GM18861 (cell line): ENCODE results near the gene ZNF300.
"Not testable (repeated sequence)": the region's sequence is repeated elsewhere in the genome, so short reads cannot be mapped to it uniquely, and the experiment has no call there.

Experiments
- ATAC-seq: cut with Tn5 transposase; IDR thresholded peaks from one replicate; pipeline ENCODE4 v1.9.1; 2021; ENCODE audit not compliant: unreplicated experiment

Gene ZNF300

DNA sequence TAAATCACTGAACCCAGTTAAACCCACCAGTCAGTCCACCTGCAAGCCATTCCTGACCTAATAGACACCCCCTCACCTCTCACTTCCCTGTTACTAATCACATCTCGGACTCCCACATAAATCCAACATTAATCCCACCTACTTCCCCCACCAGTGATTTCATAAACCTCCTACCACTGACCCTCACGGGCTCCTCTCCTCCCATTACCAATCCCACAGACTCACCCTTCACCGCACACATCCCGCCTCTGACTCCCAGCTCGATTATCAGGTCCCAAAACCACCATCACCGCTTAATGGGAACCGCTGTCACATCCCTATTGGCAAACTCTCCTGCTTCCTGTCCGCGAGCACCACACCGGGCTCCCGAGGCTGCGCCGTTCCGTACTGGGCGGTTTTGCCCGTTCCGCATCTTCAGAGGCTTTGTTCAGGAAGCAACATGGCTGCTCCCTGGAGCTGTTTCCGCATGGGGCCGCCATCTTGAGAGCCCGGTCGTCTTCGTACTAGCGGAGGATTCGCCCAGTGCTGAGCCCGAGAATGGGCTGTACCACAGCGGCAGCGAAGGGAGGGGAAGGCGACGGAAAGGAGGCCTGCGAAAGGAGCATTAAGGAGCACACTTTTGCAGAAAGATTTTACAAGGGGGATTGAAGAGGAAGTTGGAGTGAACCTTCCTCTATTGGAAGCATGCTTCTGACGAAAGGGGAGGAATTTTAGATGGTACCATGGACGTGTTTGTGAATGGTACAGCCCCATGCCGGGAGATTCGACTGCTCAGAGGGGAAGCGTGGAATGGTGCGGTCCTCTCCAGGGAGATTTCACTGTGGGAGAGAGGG lies at the start of gene ZNF300:
TSS of gene ZNF300 (minus strand) at position 502 of the 833 bp plus-strand sequence. CDS start 1,825 bp downstream, outside the sequence.
- ATAC-seq = peak; percentile 46

DNA sequence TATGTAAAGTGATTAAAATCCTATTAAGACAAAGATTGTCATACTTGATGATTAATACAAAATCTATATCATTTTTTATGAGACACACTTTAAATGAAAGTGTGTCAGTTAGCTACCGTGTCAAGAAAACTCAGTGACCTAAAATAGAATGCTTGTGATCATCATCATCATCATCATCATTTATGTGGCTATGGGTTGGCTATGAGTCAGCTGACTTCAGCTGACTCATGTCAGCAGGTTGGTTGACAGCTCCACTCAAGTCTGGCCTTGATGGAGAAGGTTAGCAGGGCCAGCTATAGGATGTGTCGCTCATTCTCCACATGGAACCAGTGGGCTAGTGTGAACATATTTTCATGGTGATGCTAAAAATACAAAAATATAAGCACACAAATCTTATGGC lies 43.8 kb upstream of the ZNF300 start:
- ATAC-seq = no peak

DNA sequence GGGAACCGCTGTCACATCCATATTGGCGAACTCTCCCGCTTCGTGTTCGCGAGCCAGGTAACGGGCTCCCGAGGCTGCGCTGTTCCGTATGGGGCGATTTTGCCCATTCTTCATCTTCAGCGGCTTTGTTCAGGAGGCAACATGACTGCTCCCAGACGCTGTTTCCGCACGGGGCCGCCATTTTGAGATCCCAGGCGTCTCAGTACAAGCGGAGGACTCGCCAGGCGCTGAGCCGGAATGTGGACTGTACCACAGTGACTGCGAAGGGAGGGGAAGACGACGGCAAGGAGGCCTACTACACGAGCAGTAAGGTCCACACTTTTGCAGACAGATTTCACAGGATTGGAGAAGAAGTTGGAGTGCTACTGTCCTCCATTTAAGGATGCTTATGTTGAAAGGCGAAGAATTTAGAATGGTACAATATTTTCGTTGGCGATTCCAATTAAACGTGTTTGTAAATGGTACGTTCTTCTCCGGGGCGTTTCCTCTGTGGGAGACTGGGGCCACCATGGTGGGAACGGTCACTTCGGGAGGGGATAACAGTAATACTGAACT lies 41.6 kb upstream of the ZNF300 start:
- ATAC-seq = no peak

DNA sequence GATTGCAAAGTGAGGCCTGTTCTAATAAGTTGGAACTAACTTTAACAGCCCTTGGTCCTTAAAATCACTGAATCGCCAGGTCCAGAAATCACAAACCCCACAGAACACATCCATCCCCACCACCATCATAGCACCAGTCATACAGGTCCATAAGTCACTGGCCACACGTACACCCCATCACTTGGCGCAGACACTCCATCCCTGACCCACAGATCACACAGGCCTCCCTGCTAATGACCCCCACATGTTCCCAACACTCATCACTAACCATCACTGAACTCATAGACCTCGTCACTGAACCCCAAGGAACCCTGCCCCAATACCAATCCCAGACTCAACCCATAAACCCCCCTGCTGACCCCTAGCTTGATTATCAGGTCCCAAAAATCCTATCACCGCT lies 41.2 kb upstream of the ZNF300 start:
- ATAC-seq = no peak

DNA sequence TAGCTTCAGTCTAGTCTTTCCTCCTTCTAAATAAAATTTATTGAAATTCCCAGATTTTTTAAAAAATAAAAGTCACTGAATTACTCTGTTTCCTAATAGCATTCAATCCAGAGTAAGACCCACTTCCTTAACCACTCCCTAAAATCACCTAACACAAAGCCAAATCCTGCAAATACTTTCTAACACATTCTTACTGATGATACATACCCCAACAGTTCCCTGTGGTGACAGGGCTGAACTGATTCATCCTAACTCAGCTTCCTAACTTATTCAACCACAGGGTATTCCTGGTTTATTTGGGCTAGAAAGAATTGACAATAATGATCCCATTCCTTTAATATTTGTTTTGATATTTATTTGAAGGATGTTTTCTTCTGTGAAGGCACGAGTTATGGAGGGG lies 40.7 kb upstream of the ZNF300 start:
- ATAC-seq = no peak

DNA sequence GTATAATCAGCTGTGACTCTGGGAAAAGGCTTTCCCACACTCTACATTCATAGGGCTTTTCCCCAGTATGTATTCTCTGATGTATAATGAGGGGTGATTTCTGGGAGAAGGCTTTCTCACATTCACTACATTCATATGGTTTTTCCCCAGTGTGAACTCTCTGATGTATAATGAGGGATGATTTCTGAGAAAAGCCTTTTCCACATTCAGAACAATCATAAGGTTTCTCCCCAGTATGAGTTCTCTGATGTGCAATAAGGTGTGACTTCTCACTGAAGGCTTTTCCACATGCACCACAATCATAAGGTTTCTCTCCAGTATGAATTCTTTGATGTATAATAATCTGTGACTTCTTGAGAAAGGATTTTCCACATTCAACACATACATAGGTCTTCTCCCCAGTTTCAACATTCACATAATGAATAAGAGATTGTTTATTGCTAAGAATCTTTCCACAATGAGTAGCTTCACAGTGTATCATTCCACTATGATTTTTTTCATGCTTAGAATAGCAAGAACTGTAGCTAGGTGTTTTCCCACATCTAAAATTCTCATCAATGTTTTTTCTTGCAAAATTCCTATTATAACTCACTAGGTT lies 26.7 kb upstream of the ZNF300 start:
- ATAC-seq = no peak

DNA sequence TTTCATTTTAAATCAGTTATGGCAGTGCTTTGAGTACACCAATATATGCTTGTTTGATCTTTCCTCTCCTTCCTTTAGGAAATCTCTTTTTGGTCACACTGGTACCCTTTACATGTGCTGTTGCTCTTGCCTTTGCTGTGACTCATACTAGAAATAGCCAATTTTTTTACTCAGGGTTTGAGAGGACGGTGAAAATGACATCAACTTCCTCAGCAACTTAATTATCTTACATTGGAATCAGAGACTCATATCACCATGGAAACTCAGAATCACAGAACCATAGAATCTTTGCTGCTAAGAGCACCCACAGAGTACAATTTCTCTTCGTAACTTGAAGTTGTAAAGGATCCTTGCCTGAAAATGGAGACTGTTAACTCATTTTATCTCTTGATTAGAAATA lies 13.8 kb upstream of the ZNF300 start:
- ATAC-seq = no peak

DNA sequence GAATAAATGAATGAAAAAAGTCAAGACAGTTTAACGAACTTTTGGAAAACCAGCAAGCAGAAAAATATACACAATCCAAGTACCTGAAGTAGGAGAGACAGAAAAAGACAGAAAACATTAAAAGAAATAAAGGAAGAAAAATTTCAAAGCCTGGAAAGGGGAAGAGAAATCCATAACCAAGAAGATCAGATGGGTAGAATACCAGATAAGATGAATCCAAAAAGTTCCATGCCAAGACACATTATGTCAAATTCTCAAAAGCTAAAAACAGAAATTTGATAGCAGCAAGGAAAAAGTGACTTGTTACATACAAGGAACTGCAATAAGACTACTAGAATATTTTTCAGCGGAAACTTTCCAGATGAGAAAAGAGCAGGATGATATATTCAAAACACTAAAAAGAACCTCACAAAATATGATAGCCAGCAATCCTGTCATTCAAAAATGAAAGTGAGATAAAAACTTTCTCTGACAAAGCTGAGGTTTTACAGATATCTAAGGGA lies 7.6 kb upstream of the ZNF300 start:
- ATAC-seq = no peak

DNA sequence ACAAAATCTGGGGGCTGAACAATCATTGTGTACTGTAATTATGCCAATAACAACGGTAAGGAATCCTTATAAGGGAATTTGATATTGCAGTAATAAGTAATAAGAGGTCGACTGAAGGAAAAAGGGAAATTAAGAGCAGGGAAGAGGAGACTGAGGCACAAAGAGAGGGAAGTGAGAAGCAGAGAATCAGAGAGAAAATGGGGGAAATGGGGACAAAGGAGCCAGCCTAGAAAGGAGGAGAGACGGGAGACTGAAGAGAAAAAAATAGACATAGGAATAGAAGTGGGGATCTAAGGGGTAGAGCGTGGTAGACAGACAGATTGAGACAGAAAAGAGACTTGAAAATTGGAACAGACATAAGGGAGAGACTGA lies 518 bp upstream of the ZNF300 start:
- ATAC-seq = no peak

DNA sequence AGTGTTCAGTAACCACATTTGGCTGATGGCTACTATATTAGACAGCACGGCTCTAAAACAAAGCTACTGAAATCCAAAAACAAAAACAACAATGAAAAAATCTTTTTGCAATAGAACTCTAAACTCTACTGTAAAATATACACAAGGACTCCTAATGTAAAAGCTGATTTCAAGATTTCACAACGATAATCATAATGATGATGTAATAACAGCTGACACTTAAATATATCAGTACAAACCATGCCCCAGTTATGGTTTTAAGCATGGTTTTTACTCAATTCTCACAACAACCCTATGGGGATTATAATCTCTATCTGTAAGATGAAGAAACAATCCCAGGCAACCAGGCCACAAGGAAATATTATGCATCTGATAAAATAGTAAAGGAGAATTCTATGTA lies 3.3 kb downstream of the ZNF300 start:
- no peak for ATAC-seq

DNA sequence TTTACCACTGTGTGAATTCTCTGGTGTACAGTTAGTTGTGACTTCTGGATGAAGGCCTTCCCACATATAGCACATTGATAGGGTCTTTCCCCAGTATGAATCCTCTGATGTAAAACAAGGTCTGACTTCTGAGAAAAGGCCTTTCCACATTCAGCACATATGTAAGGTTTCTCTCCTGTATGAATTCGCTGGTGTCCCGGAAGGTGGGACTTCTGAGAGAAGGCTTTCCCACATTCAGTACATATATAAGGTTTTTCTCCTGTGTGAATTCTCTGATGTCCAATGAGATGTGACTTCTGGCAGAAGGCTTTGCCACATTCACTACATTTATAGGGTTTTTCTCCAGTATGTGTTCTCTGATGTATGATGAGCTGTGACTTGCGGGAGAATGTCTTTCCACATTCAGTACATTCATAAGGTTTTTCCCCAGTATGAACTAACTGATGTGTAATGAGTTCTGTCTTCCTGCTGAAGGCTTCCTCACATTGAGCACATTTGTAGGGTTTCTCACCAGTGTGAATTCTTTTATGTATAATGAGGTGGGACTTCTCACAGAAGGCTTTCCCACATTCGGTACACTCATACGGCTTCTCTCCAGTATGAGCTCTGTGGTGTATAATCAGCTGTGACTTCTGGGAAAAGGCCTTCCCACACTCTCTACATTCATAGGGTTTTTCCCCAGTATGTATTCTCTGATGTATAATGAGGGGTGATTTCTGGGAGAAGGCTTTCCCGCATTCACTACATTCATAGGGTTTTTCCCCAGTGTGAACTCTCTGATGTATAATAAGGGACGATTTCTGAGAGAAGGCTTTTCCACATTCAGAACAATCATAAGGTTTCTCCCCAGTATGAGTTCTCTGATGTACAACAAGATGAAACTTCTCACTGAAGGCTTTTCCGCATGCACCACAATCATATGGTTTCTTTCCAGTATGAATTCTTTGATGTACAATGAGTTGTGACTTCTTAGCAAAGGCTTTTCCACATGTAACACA lies 9.1 kb downstream of the ZNF300 start:
- ATAC-seq = no peak

DNA sequence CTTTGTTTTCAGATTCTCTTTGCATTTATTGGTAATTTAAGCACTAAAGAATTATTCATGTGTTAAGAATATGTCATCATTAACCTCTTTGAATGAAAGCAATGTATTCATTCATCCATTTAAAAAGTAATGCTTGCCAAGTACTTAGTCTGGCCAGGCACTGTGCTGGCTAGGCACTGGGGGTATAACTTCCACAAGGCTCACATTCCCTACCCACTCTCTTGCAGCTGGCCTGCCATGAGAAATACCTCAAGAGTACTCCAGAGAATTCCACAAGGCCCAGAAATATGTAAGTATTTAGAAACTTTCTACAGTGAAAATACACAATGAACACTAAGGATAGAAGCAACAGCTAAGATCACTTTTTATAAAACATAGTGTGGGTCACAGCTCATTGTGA lies 25.4 kb downstream of the ZNF300 start:
- no peak for ATAC-seq

DNA sequence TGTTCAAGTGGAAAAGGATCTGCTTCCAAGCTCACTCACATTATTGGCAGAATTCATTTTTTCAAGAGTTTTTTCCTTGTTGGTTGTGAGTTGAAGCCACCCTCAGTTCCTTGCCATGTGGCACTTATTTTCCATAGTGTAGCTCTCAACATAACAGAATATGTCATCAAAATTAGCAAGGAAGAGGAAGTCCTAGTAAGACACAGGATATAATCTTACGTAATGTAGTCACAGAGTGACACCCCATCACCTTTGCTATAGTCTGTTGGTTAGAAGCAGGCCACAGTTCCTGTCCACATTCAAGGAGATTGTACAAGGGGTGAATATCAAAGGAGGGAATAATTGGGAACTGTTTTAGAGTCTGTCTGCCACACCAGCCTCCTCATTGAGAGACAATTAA lies 42.7 kb downstream of the ZNF300 start:
- ATAC-seq = no peak

DNA sequence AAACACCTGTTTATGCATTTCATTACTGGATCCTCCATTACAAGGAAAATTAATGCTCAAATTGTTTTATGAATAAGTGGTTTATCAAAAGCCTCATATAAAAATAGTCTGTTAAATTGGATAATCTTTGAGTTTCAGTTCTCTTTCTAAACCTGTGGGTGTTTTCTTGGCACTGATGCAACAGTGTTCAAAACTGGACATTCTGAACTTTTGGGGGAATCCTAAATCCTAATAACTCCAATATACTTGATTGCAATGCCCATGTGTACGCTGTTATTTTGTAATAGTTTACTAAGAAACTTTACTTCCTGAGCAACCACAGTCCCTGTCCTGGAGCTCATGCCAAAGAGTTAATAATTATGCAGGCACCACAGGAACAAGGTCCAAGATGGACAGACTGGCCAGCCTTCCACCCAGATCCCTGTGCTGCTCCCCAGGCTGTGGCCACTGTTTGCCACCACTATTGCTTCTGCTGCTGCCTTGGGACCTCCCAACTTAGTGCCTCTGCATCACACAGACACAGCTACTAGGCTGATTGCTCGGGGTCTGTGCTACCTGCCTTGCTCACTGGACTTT lies 44.4 kb downstream of the ZNF300 start:
- ATAC-seq = no peak

DNA sequence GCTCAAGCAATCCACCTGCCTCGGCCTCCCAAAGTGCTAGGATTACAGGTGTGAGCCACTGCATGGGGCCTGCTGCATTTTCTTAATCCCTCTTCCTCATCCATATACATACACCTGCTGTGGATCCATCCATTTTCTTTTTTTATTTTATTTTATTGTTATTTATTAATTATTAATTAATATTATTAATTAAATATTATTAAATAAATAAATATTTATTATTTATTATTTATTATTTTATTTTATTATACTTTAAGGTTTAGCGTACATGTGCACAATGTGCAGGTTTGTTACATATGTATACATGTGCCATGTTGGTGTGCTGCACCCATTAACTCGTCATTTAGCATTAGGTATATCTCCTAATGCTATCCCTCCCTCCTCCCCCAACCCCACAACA lies 48.1 kb downstream of the ZNF300 start:
- not testable (repeated sequence) for ATAC-seq

DNA sequence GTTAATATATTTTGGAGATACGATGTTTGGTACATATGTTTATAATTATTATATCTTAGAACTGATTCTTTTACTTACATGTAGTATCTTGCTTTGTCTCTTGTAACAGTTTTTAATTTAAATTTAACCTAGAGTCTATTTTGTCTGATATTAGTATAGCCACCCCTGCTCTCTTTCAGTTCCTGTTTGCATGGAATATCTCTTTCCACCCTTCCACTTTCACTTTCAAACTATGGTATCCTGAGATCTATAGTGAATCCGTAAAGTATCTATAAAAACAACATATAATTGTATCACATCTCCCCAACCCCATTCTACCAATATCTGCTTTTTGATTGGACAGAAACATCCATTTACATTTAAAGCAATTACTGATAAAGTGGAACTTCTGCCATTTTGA lies 51.2 kb downstream of the ZNF300 start:
- ATAC-seq = no peak

DNA sequence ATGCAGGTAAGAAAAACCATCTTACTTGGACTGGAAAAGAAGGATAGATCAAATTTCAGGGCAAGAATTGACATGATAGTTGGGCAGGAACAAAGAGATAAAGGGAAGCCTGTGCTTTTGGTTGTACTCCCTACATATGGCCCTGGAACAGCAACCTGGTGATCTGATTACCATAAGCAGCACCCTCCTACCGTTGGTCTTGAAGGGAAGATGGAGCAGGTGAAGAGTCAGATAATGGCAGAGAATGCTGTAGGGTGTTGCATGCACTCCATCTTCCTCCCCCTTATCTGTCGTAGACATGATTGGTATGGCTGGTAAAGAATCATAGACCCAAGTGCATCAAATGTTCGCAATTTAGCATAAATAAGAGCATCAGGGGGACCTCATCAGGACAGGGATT lies 53.7 kb downstream of the ZNF300 start:
- no peak for ATAC-seq

DNA sequence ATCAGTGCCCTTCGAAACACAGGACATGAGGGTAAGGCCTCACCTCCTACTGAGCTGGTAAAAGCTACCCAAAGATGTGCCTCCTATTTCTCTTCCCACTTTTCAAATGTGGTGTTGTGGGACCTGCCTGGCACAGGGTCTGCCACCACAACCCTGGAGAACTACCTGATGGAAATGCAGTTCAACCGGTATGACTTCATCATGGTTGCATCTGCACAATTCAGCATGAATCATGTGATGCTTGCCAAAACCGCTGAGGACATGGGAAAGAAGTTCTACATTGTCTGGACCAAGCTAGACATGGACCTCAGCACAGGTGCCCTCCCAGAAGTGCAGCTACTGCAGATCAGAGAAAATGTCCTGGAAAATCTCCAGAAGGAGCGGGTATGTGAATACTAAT lies 56.5 kb downstream of the ZNF300 start:
- no peak for ATAC-seq

DNA sequence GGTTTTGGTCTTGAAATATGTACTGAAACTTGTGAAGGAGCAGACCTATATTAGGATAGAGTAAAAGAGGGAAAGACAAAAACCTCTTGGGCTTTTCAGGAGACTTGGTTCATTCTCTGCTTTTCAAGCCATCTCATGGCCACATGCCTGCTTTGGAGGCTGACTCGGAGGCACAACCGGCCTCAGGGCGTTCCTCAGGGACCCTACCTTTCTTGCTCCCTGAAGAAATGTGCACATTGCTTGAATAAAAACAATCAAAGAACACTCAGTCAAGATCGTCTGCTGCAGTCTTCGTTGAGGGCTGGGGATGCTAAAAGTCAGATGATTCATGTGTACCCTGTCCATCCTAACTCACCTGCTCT lies 57.5 kb downstream of the ZNF300 start:
- ATAC-seq = no peak

DNA sequence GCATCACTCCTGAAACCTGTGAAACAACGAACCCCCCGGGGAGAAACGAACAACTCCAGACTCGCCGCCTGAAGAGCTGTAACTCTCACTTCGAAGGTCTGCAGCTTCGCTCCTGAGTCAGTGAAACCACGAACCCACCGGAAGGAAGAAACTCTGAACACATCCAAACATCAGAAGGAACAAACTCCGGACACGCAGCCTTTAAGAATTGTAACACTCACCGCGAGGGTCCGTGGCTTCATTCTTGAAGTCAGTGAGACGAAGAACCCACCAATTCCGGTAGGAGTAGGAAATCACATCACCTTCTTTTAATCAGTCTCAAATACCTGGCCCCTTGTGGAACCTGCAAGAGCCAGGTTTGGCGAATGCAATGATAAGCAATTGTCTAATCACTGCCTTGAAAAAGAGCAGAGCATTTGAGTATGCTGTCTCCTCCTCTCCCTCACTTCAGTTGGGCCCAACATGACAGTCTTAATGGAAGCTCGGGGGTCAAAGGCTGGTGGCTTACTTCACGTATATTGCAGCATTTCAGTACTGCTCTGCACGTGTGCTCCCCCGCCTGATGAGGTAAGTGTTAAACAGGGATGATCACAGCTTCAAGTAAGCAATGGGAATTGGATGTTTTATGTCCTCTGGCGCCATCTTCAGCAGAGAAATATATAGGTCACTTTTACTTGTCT lies 58.0 kb downstream of the ZNF300 start:
- peak; percentile 88 for ATAC-seq
